Calu3 (cell line): ENCODE data around the gene SYNE1. TPM values are rescaled to one million over a fixed set of nuclear protein-coding genes. Genes with fewer than 3 reads are reported as not detected.

ENCODE experiments used
- BruUV-seq: library from RNA; stranded (reverse); fragments of 400-500 nt; replicated peaks from 2 replicates; lab custom pipeline; 2021; lab: Mats Ljungman, UMichigan
- CTCF ChIA-PET: fragments of 300-600 bp; sonication (Branson Sonifier 250); formaldehyde crosslinking; loops from one replicate; lab custom pipeline; 2022; ENCODE audit warnings: antibody characterized with exemption; lab: Charles Lee
- DNase-seq: peaks from one replicate; pipeline ENCODE4 v3.0.0; 2022
- H3K27ac Mint-ChIP-seq: one replicate; pipeline ENCODE4 v1.8.0; 2022; ENCODE audit warnings: mixed read lengths; ENCODE audit not compliant: unreplicated experiment
- H3K27me3 Mint-ChIP-seq: one replicate; pipeline ENCODE4 v1.8.0; 2022; ENCODE audit warnings: mixed read lengths; ENCODE audit not compliant: unreplicated experiment
- H3K36me3 Mint-ChIP-seq: one replicate; pipeline ENCODE4 v1.8.0; 2022; ENCODE audit warnings: mild to moderate bottlenecking, moderate library complexity, mixed read lengths; ENCODE audit not compliant: insufficient read depth, unreplicated experiment
- H3K4me1 Mint-ChIP-seq: one replicate; pipeline ENCODE4 v1.8.0; 2022; ENCODE audit warnings: mild to moderate bottlenecking, low read depth, mixed read lengths; ENCODE audit not compliant: unreplicated experiment
- H3K4me3 Mint-ChIP-seq: one replicate; pipeline ENCODE4 v1.8.0; 2022; ENCODE audit warnings: mild to moderate bottlenecking, low read depth, moderate library complexity, mixed read lengths; ENCODE audit not compliant: unreplicated experiment
- H3K9me3 Mint-ChIP-seq: one replicate; pipeline ENCODE4 v1.8.0; 2022; ENCODE audit warnings: low read depth, mixed read lengths; ENCODE audit not compliant: unreplicated experiment
- CTCF ChIP-seq: fragments of 200-600 bp; IDR thresholded peaks from one replicate; pipeline ENCODE4 v1.8.0; 2022; ENCODE audit warnings: antibody characterized with exemption; ENCODE audit not compliant: unreplicated experiment
- intact Hi-C: fragments of 100-400 bp; cut with micrococcal nuclease; formaldehyde crosslinking; loops from one replicate; pipeline ENCODE4 v1.10.0; 2022; ENCODE audit not compliant: unreplicated experiment
- total RNA-seq: library from RNA; stranded (reverse); gene quantifications from 2 replicates; pipeline ENCODE4 v1.2.3, GENCODE V29; 2022

SYNE1 gene
- total RNA-seq, 1 experiment from 2014 or later, result 28.1 TPM

- no TSS peak for BruUV-seq
- no peaks in the 10 kb centered on the region for H3K36me3 Mint-ChIP-seq
- TF ChIP-seq CTCF, result no peak
- intact Hi-C loops, result no loop called here
- H3K27ac Mint-ChIP-seq, result no peak overlapping the region
- no peaks in the 10 kb centered on the region for H3K9me3 Mint-ChIP-seq
- CTCF ChIA-PET, result no interaction called here
- DNase-seq, result no peak
- H3K4me3 Mint-ChIP-seq, result no peak overlapping the region
- peaks cover 12% of the 10 kb centered on the region for H3K4me1 Mint-ChIP-seq
- H3K27me3 Mint-ChIP-seq, result no peaks in the 10 kb centered on the region
Observed at GRCh38 chr6:152420696-152421095, 216.5 kb downstream of the SYNE1 start.

GRCh38 chr6:152418551-152418950 lies 218.6 kb downstream of the SYNE1 start:
- H3K4me1 Mint-ChIP-seq, result peaks cover 6% of the 10 kb centered on the region
- intact Hi-C loops, result no loop called here
- no peak overlapping the region for H3K4me3 Mint-ChIP-seq
- H3K36me3 Mint-ChIP-seq, result no peaks in the 10 kb centered on the region
- no peak for TF ChIP-seq CTCF
- CTCF ChIA-PET, result interaction anchor here (0.9 kb wide), 1 partner anchor 15 kb away, joined by 3 read pairs; no protein-coding TSS in a partner anchor
- BruUV-seq, result no TSS peak
- no peak for DNase-seq
- no peaks in the 10 kb centered on the region for H3K9me3 Mint-ChIP-seq
- no peaks in the 10 kb centered on the region for H3K27me3 Mint-ChIP-seq
- no peak overlapping the region for H3K27ac Mint-ChIP-seq

- H3K4me1 Mint-ChIP-seq, result no peaks in the 10 kb centered on the region
- no peak for TF ChIP-seq CTCF
- BruUV-seq, result no TSS peak
- CTCF ChIA-PET, result no interaction called here
- intact Hi-C loops, result no loop called here
- H3K27ac Mint-ChIP-seq, result no peak overlapping the region
- DNase-seq, result no peak
- no peak overlapping the region for H3K4me3 Mint-ChIP-seq
- H3K36me3 Mint-ChIP-seq, result no peaks in the 10 kb centered on the region
- no peaks in the 10 kb centered on the region for H3K27me3 Mint-ChIP-seq
- H3K9me3 Mint-ChIP-seq, result no peaks in the 10 kb centered on the region
Observed at GRCh38 chr6:152416652-152417051, 220.5 kb downstream of the SYNE1 start.

GRCh38 chr6:152404936-152405595 lies 232.1 kb downstream of the SYNE1 start:
- no peaks in the 10 kb centered on the region for H3K9me3 Mint-ChIP-seq
- no peak for DNase-seq
- no peak for TF ChIP-seq CTCF
- no peak overlapping the region for H3K4me3 Mint-ChIP-seq
- intact Hi-C loops, result no loop called here
- no TSS peak for BruUV-seq
- H3K4me1 Mint-ChIP-seq, result peaks cover 33% of the 10 kb centered on the region
- CTCF ChIA-PET, result no interaction called here
- peak overlapping the region; percentile 50 for H3K27ac Mint-ChIP-seq
- no peaks in the 10 kb centered on the region for H3K36me3 Mint-ChIP-seq
- no peaks in the 10 kb centered on the region for H3K27me3 Mint-ChIP-seq
